GM12873 (cell line): ENCODE measurements around the gene SGCA.
A peak's percentile ranks its signal among the peaks of the same experiment; 100 is the strongest.

Experiments
- CTCF ChIP-seq: IDR thresholded peaks from 2 replicates; pipeline ENCODE4 v1.5.1; 2012; ENCODE audit warnings: low read depth, mild to moderate bottlenecking, moderate library complexity, low read length, control low read depth; ENCODE audit not compliant: insufficient read depth; ENCODE audit errors: missing control alignments

Gene SGCA

GRCh38 chr17:50210240-50211225 is 44.7 kb downstream of the SGCA start:
- TF ChIP-seq CTCF = no peak

- TF ChIP-seq CTCF = no peak
Measured at GRCh38 chr17:50211249-50212120, 45.7 kb downstream of the SGCA start.

- TF ChIP-seq CTCF = no peak
Measured at GRCh38 chr17:50212121-50212843, 46.5 kb downstream of the SGCA start.

GRCh38 chr17:50213026-50214022 is 47.5 kb downstream of the SGCA start:
- TF ChIP-seq CTCF = peak; percentile 29

GRCh38 chr17:50214976-50215760 is 49.4 kb downstream of the SGCA start:
- TF ChIP-seq CTCF = no peak

GRCh38 chr17:50217591-50217990 is 51.8 kb downstream of the SGCA start:
- no peak for TF ChIP-seq CTCF
